Nephron progenitor cell (in vitro differentiated cells): ENCODE results near the gene FIGNL2.

ENCODE experiments used
- DNase-seq: peaks from one replicate; pipeline ENCODE4 v3.0.0; 2021
- H3K27ac Mint-ChIP-seq: 2 replicates; pipeline ENCODE4 v1.8.0; 2021; ENCODE audit warnings: mild to moderate bottlenecking, moderate library complexity, mixed read lengths
- H3K27me3 Mint-ChIP-seq: 2 replicates; pipeline ENCODE4 v1.8.0; 2021; ENCODE audit warnings: mild to moderate bottlenecking, low read depth, mixed read lengths; ENCODE audit not compliant: poor library complexity
- H3K36me3 Mint-ChIP-seq: 2 replicates; pipeline ENCODE4 v1.8.0; 2021; ENCODE audit warnings: low read depth, mixed read lengths
- H3K4me1 Mint-ChIP-seq: 2 replicates; pipeline ENCODE4 v1.8.0; 2021; ENCODE audit warnings: mixed read lengths
- H3K4me3 Mint-ChIP-seq: 2 replicates; pipeline ENCODE4 v1.8.0; 2021; ENCODE audit warnings: mild to moderate bottlenecking, moderate library complexity, mixed read lengths
- H3K9me3 Mint-ChIP-seq: 2 replicates; pipeline ENCODE4 v1.8.0; 2021; ENCODE audit warnings: mild to moderate bottlenecking, moderate library complexity, mixed read lengths
- TF ChIP-seq, protein P1 (sequence below): fragments of 200-600 bp; sonication (generic); IDR thresholded peaks from 2 replicates; pipeline ENCODE4 v1.5.0; 2021; ENCODE audit warnings: antibody characterized with exemption

The FIGNL2 gene

GRCh38 chr12:51871918-51872688, 23.6 kb upstream of the FIGNL2 start:
- peaks cover 13% of the 10 kb centered on the region for H3K27me3 Mint-ChIP-seq
- no peak overlapping the region for H3K27ac Mint-ChIP-seq
- H3K9me3 Mint-ChIP-seq, result no peaks in the 10 kb centered on the region
- peak; percentile 62 for DNase-seq
- TF ChIP-seq, protein P1, sequence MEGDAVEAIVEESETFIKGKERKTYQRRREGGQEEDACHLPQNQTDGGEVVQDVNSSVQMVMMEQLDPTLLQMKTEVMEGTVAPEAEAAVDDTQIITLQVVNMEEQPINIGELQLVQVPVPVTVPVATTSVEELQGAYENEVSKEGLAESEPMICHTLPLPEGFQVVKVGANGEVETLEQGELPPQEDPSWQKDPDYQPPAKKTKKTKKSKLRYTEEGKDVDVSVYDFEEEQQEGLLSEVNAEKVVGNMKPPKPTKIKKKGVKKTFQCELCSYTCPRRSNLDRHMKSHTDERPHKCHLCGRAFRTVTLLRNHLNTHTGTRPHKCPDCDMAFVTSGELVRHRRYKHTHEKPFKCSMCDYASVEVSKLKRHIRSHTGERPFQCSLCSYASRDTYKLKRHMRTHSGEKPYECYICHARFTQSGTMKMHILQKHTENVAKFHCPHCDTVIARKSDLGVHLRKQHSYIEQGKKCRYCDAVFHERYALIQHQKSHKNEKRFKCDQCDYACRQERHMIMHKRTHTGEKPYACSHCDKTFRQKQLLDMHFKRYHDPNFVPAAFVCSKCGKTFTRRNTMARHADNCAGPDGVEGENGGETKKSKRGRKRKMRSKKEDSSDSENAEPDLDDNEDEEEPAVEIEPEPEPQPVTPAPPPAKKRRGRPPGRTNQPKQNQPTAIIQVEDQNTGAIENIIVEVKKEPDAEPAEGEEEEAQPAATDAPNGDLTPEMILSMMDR, result no peak
- peak overlapping the region; percentile 5 for H3K4me3 Mint-ChIP-seq
- peaks cover 76% of the 10 kb centered on the region for H3K4me1 Mint-ChIP-seq
- no peaks in the 10 kb centered on the region for H3K36me3 Mint-ChIP-seq

DNA sequence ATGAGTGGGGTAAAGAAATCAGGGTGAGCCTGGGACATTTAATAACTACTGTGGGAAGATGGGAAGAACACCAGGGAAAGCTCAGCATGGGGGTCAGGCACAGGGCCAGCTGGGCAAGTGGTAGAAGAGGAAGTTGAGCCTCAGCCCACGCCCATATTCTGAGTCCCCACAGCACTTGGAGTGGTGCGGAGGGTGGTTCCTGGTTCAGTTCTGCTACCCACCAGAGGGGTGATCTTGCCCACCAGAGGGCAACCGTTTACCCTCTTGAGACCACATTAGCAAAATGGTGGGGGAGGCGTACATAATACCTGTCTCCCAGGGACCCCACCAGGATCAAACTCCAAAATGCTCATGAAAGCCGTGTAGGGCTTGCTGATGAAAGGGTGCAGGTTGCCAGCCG, 22.6 kb upstream of the FIGNL2 start:
- TF ChIP-seq, protein P1, result no peak
- no peaks in the 10 kb centered on the region for H3K36me3 Mint-ChIP-seq
- H3K4me1 Mint-ChIP-seq, result peaks cover 86% of the 10 kb centered on the region
- no peak for DNase-seq
- H3K27ac Mint-ChIP-seq, result no peak overlapping the region
- peaks cover 13% of the 10 kb centered on the region for H3K27me3 Mint-ChIP-seq
- peak overlapping the region; percentile 6 for H3K4me3 Mint-ChIP-seq
- no peaks in the 10 kb centered on the region for H3K9me3 Mint-ChIP-seq

- H3K9me3 Mint-ChIP-seq, result no peaks in the 10 kb centered on the region
- peaks cover 92% of the 10 kb centered on the region for H3K4me1 Mint-ChIP-seq
- peak overlapping the region; percentile 52 for H3K4me3 Mint-ChIP-seq
- TF ChIP-seq, protein P1, result no peak
- no peak for DNase-seq
- H3K27me3 Mint-ChIP-seq, result peaks cover 13% of the 10 kb centered on the region
- no peaks in the 10 kb centered on the region for H3K36me3 Mint-ChIP-seq
- no peak overlapping the region for H3K27ac Mint-ChIP-seq
Observed at GRCh38 chr12:51870504-51870903, 22.0 kb upstream of the FIGNL2 start.

DNA sequence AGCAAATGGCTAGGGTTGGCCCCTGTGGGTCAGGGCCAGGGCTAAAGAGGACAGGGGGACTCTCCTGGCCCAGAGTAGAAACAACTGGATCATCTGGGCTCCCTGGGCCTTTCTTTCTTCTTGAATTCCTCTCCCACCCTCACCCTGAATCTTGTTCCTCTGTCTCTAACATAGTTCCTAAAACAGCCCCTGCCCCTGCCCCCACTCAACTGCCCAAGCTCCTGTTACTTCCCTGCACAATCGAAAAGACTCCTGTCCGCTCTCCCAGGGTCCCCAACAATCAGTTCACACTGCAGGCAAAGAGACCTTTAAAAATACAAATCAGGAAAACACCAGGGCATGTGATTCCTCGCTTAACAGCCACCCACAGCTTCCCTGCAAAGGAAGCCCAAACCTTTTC, 21.4 kb upstream of the FIGNL2 start:
- H3K27me3 Mint-ChIP-seq, result peaks cover 13% of the 10 kb centered on the region
- TF ChIP-seq, protein P1, result no peak
- H3K9me3 Mint-ChIP-seq, result no peaks in the 10 kb centered on the region
- H3K4me3 Mint-ChIP-seq, result peak overlapping the region; percentile 59
- no peaks in the 10 kb centered on the region for H3K36me3 Mint-ChIP-seq
- H3K4me1 Mint-ChIP-seq, result peaks cover 93% of the 10 kb centered on the region
- no peak overlapping the region for H3K27ac Mint-ChIP-seq
- no peak for DNase-seq

- no peak for DNase-seq
- no peaks in the 10 kb centered on the region for H3K9me3 Mint-ChIP-seq
- H3K36me3 Mint-ChIP-seq, result no peaks in the 10 kb centered on the region
- peaks cover 13% of the 10 kb centered on the region for H3K27me3 Mint-ChIP-seq
- TF ChIP-seq, protein P1, result no peak
- no peak overlapping the region for H3K27ac Mint-ChIP-seq
- H3K4me3 Mint-ChIP-seq, result peak overlapping the region; percentile 59
- peaks cover 97% of the 10 kb centered on the region for H3K4me1 Mint-ChIP-seq
Observed at GRCh38 chr12:51869496-51869865, 21.0 kb upstream of the FIGNL2 start.
